A549 (cell line): ENCODE measurements around the gene ZNF862.
"Not testable (repeated sequence)": the region's sequence is repeated elsewhere in the genome, so short reads cannot be mapped to it uniquely, and the experiment has no call there.

ENCODE experiments used
- CEBPB ChIP-seq, 2 experiments: fragments of >200 bp in 1 of 2; sonication (Bioruptor Twin) in 1 of 2; formaldehyde crosslinking in 1 of 2; IDR thresholded peaks; 2 replicates each; pipeline ENCODE4 v1.6.1; 2012 to 2016
- CHD4 ChIP-seq: fragments of 200-600 bp; sonication (generic); IDR thresholded peaks from 2 replicates; pipeline ENCODE4 v1.6.1; 2016; ENCODE audit warnings: antibody characterized with exemption, mild to moderate bottlenecking, borderline replicate concordance
- EP300 ChIP-seq, 2 experiments: fragments of >200 bp; sonication (Bioruptor Twin); formaldehyde crosslinking; IDR thresholded peaks; 2 replicates in 1 of 2; 3 replicates in 1 of 2; pipeline ENCODE4 v1.6.1; 2016 to 2017
- FOXS1 ChIP-seq: fragments of 250-450 bp; sonication (Bioruptor Pico); IDR thresholded peaks from 2 replicates; pipeline ENCODE4 v1.5.0; 2020; ENCODE audit warnings: mild to moderate bottlenecking, moderate library complexity
- HEYL ChIP-seq: fragments of 250-450 bp; sonication (Bioruptor Pico); IDR thresholded peaks from 2 replicates; pipeline ENCODE4 v1.8.0; 2021; ENCODE audit warnings: mild to moderate bottlenecking, moderate library complexity
- JUNB ChIP-seq: fragments of >200 bp; sonication (Bioruptor Twin); formaldehyde crosslinking; IDR thresholded peaks from 2 replicates; pipeline ENCODE4 v1.6.1; 2016
- MAFK ChIP-seq: fragments of 450-650 bp; IDR thresholded peaks from 2 replicates; pipeline ENCODE4 v1.6.1; 2014; ENCODE audit not compliant: partially characterized antibody
- NFE2L2 ChIP-seq: fragments of 150-350 bp; conservative IDR thresholded peaks from 2 replicates; pipeline ENCODE4 v1.6.1; 2014; ENCODE audit warnings: low read length
- POLR2A ChIP-seq: IDR thresholded peaks from 2 replicates; pipeline ENCODE4 v1.6.1; 2012; ENCODE audit warnings: mild to moderate bottlenecking, low read length
- RAD21 ChIP-seq, 2 experiments: fragments of >200 bp in 1 of 2; sonication (Bioruptor Twin) in 1 of 2; formaldehyde crosslinking in 1 of 2; IDR thresholded peaks in 1 of 2; conservative IDR thresholded peaks in 1 of 2; 2 replicates in 1 of 2; 3 replicates in 1 of 2; pipeline ENCODE4 v1.6.1; 2012 to 2018; ENCODE audit warnings: inconsistent platforms in 1 of 2
- RNF2 ChIP-seq: fragments of 200-600 bp; sonication (generic); IDR thresholded peaks from 2 replicates; pipeline ENCODE4 v1.6.1; 2016; ENCODE audit warnings: low read depth, mild to moderate bottlenecking, antibody characterized with exemption, moderate library complexity, borderline replicate concordance
- TP53 ChIP-seq: fragments of 250-450 bp; sonication (Bioruptor Pico); IDR thresholded peaks from 2 replicates; pipeline ENCODE4 v1.5.0; 2021; ENCODE audit warnings: mild to moderate bottlenecking, moderate library complexity
- TF ChIP-seq, protein P1 (sequence below): fragments of >200 bp; sonication (Bioruptor Twin); formaldehyde crosslinking; IDR thresholded peaks from 3 replicates; pipeline ENCODE4 v1.5.1; 2016
- TF ChIP-seq, protein P2 (sequence below): fragments of 250-450 bp; sonication (Bioruptor Pico); IDR thresholded peaks from 2 replicates; pipeline ENCODE4 v1.5.0; 2021; ENCODE audit warnings: mild to moderate bottlenecking, moderate library complexity, borderline replicate concordance

DNA sequence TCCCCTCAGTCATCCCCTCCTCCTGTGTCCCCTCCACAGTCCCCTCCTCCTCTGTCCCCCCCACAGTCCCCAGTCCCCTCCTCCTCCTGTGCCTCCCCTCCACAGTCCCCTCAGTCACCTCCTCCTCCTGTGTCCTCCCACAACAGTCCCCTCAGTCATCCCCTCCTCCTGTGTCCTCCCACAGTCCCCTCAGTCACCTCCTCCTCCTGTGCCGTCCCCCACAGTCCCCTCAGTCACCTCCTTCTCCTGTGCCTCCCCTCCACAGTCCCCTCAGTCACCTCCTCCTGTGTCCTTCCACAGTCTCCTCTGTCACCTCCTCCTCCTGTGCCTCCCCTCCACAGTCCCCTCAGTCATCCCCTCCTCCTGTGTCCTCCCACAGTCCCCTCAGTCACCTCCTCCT, 7.6 kb upstream of the ZNF862 start:
- not testable (repeated sequence) for TF ChIP-seq FOXS1 (CRISPR knock-in tag); POLR2A; CEBPB (IDR thresholded peaks at IDR 0.05); EP300 (IDR thresholded peaks at IDR 0.05); RNF2; RAD21 (conservative IDR thresholded peaks at IDR 0.05 in 1 of 2, IDR thresholded peaks at IDR 0.05 in 1 of 2); JUNB; NFE2L2; MAFK; TP53; HEYL; CHD4
- TF ChIP-seq, protein P1, sequence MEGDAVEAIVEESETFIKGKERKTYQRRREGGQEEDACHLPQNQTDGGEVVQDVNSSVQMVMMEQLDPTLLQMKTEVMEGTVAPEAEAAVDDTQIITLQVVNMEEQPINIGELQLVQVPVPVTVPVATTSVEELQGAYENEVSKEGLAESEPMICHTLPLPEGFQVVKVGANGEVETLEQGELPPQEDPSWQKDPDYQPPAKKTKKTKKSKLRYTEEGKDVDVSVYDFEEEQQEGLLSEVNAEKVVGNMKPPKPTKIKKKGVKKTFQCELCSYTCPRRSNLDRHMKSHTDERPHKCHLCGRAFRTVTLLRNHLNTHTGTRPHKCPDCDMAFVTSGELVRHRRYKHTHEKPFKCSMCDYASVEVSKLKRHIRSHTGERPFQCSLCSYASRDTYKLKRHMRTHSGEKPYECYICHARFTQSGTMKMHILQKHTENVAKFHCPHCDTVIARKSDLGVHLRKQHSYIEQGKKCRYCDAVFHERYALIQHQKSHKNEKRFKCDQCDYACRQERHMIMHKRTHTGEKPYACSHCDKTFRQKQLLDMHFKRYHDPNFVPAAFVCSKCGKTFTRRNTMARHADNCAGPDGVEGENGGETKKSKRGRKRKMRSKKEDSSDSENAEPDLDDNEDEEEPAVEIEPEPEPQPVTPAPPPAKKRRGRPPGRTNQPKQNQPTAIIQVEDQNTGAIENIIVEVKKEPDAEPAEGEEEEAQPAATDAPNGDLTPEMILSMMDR: not testable (repeated sequence)
- TF ChIP-seq, protein P2, sequence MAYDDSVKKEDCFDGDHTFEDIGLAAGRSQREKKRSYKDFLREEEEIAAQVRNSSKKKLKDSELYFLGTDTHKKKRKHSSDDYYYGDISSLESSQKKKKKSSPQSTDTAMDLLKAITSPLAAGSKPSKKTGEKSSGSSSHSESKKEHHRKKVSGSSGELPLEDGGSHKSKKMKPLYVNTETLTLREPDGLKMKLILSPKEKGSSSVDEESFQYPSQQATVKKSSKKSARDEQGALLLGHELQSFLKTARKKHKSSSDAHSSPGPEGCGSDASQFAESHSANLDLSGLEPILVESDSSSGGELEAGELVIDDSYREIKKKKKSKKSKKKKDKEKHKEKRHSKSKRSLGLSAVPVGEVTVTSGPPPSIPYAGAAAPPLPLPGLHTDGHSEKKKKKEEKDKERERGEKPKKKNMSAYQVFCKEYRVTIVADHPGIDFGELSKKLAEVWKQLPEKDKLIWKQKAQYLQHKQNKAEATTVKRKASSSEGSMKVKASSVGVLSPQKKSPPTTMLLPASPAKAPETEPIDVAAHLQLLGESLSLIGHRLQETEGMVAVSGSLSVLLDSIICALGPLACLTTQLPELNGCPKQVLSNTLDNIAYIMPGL (CRISPR knock-in tag): not testable (repeated sequence)
